CD4-positive, alpha-beta memory T cell (primary cell): Measurements from ENCODE around the gene AKT1. TPM values are rescaled to one million over a fixed set of nuclear protein-coding genes. Genes with fewer than 3 reads are reported as not detected.

Experiments used
- CTCF ChIA-PET: fragments of 350-600 bp; sonication (Branson Sonifier 250); formaldehyde crosslinking; loops from one replicate; lab custom pipeline; 2021; ENCODE audit warnings: inconsistent platforms; ENCODE audit not compliant: partially characterized antibody; lab: Charles Lee
- POLR2A ChIA-PET: fragments of 350-600 bp; sonication (Branson Sonifier 250); formaldehyde crosslinking; loops from one replicate; lab custom pipeline; 2021; ENCODE audit not compliant: partially characterized antibody; lab: Charles Lee
- DNase-seq, 5 donors: peaks; one replicate each; pipeline versions ENCODE4 v3.0.0 to v3.0.0-alpha.2; 2020 to 2022; ENCODE audit warnings: mixed read lengths in 1 of 5
- H3K27ac ChIP-seq: one replicate; pipeline ENCODE4 v1.7.0; 2013; ENCODE audit warnings: low read depth, low read length
- H3K27me3 ChIP-seq: 2 replicates; pipeline ENCODE4 v1.7.0; 2013; ENCODE audit warnings: mild to moderate bottlenecking, low read length, moderate library complexity; ENCODE audit not compliant: insufficient read depth
- H3K36me3 ChIP-seq: 2 replicates; pipeline ENCODE4 v1.7.0; 2013; ENCODE audit warnings: mild to moderate bottlenecking, low read length, moderate library complexity; ENCODE audit not compliant: insufficient read depth
- H3K4me1 ChIP-seq: 2 replicates; pipeline ENCODE4 v1.7.0; 2013; ENCODE audit warnings: mild to moderate bottlenecking, low read length, moderate library complexity; ENCODE audit not compliant: insufficient read depth
- H3K4me3 ChIP-seq, 2 donors: one replicate each; pipeline ENCODE4 v1.7.0; 2013; ENCODE audit warnings: low read length in 2 of 2, mild to moderate bottlenecking in 1 of 2
- H3K9me3 ChIP-seq, 2 donors: one replicate each; pipeline ENCODE4 v1.7.0; 2013; ENCODE audit warnings: low read length in 2 of 2, control low read depth in 1 of 2; ENCODE audit not compliant: control insufficient read depth in 1 of 2
- H3K27ac Mint-ChIP-seq, 7 donors: one replicate each; pipeline ENCODE4 v1.8.0; 2020 to 2021; ENCODE audit warnings: mixed read lengths in 7 of 7, mild to moderate bottlenecking in 6 of 7, inconsistent platforms in 3 of 7, moderate library complexity in 3 of 7
- H3K27me3 Mint-ChIP-seq, 2 donors: one replicate each; pipeline ENCODE4 v1.8.0; 2020 to 2021; ENCODE audit warnings: mixed read lengths in 2 of 2
- H3K36me3 Mint-ChIP-seq, 2 donors: one replicate each; pipeline ENCODE4 v1.8.0; 2020 to 2021; ENCODE audit warnings: mixed read lengths in 2 of 2, inconsistent platforms in 1 of 2, mild to moderate bottlenecking in 1 of 2
- H3K4me1 Mint-ChIP-seq, 4 donors: one replicate each; pipeline ENCODE4 v1.8.0; 2020 to 2021; ENCODE audit warnings: mixed read lengths in 4 of 4, mild to moderate bottlenecking in 1 of 4
- H3K4me3 Mint-ChIP-seq, 8 donors: one replicate each; pipeline ENCODE4 v1.8.0; 2020 to 2021; ENCODE audit warnings: mixed read lengths in 8 of 8, mild to moderate bottlenecking in 7 of 8, moderate library complexity in 6 of 8, inconsistent platforms in 3 of 8
- H3K9me3 Mint-ChIP-seq, 8 donors: one replicate each; pipeline ENCODE4 v1.8.0; 2020 to 2021; ENCODE audit warnings: mixed read lengths in 8 of 8, mild to moderate bottlenecking in 5 of 8, inconsistent platforms in 3 of 8, moderate library complexity in 1 of 8
- intact Hi-C: fragments of 100-400 bp; cut with micrococcal nuclease; formaldehyde crosslinking; loops from one replicate; pipeline ENCODE4 v1.15.1; 2023
- polyA plus RNA-seq, 2 donors: library from polyadenylated mRNA; unstranded; fragments of 300-500 nt; fragmentation: Illumina TruSeq; gene quantifications; one replicate each; pipeline ENCODE4 v1.2.3, GENCODE V29; 2021
- total RNA-seq, 2 experiments: library from RNA; stranded (reverse); gene quantifications; one replicate each; pipeline ENCODE4 v1.2.3, GENCODE V29; 2021

AKT1 gene
- total and polyA plus RNA-seq, 4 experiments from 2014 or later, result 5.3 to 90.5 (median 56.1) TPM

DNA sequence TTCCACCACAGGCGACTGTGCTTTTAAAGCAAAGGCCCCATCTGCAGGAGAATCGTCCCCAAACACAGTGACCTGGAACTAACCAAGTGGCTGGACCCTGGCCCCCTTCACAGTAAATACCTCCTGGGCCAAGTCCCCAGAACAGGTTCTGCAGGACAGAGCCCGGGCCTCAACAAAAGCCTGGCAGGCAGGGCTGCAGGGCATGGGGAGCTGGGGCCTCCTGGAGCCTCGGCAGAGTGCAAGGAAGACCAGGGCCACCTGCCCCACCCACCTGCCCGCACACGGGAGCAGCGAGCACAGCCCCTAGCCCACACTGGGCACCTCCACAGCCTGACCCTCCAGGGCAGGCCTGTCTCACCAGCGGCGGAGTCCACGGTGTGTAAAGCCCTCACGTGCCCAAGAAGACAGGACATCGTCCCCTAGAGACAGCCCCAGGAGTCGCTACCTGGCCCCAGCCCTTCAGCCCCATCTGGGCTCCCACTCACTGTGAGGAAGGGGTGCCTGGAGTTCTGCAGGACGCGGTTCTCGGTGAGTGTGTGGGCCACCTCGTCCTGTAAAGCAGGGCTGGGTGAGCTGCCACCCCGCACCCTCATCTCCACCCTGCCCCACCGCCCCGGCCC lies 21.0 kb downstream of the AKT1 start:
- Mint-ChIP-seq H3K27me3 (no peaks in the 10 kb centered on the region), H3K27ac (peak overlapping the region in 1 of 7 donors; percentile 21), H3K36me3 (peaks cover 14 to 29% of the 10 kb centered on the region in 2 donors), H3K9me3 (no peaks in the 10 kb centered on the region), H3K4me3 (no peak overlapping the region), H3K4me1 (no peaks in the 10 kb centered on the region)
- ChIA-PET CTCF (interaction anchor here (1.4 kb wide), 1 partner anchor 11 kb away, joined by 3 read pairs; no protein-coding TSS in a partner anchor), POLR2A (interaction anchor here (1.5 kb wide), 1 partner anchor 51 kb away, joined by 5 read pairs; no protein-coding TSS in a partner anchor)
- Histone ChIP-seq H3K4me3 (no peak overlapping the region), H3K9me3 (no peaks in the 10 kb centered on the region), H3K36me3 (peaks cover 13% of the 10 kb centered on the region), H3K4me1 (no peaks in the 10 kb centered on the region), H3K27me3 (no peaks in the 10 kb centered on the region), H3K27ac (no peak overlapping the region)
- intact Hi-C loops, result no loop called here
- DNase-seq, result no peak

DNA sequence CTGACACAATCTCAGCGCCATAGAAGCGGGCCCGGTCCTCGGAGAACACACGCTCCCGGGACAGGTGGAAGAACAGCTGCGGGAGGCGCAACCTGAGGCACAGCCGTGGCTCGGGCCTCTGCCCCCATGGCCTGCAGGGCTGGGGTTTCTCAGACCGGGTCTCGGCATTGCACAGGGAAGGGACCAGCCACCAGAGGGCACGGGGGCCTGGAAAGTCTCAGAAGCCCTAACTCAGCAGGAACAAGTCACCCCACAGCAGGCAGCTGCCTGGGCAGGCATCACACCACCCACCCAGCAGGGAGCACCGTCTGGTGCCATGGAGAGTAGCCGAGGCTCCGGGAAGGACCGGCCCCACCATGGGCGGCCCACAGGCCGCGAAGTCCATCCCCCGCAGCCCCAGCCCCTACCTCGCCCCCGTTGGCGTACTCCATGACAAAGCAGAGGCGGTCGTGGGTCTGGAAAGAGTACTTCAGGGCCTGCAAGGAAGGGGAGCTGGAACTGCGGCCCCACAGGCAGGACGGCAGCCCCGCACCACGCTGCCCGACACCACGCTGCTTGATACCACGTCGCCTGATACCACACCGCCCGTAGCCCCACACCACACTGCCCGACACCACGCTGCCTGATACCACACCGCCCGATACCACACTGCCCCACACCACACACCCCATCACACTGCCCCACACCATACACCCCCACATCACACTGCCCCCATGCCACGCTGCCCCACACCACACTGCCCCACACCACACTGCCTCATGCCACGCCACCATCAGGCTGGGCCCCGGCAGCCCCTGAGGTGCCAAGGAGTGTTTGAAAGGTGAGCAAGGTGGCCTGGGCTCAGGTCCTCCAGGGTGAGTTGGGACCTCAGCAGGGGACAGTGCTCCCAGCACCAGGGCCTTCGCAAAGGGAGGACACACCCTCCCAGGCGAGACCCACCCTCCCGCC lies 21.8 kb downstream of the AKT1 start:
- no peaks in the 10 kb centered on the region for H3K9me3 ChIP-seq
- no peaks in the 10 kb centered on the region for H3K27me3 Mint-ChIP-seq
- no peak overlapping the region for H3K4me3 Mint-ChIP-seq
- DNase-seq, result no peak
- POLR2A ChIA-PET, result no interaction called here
- no peaks in the 10 kb centered on the region for H3K4me1 Mint-ChIP-seq
- no peaks in the 10 kb centered on the region for H3K27me3 ChIP-seq
- H3K36me3 ChIP-seq, result peaks cover 13% of the 10 kb centered on the region
- no peaks in the 10 kb centered on the region for H3K9me3 Mint-ChIP-seq
- CTCF ChIA-PET, result no interaction called here
- peaks cover 14 to 29% of the 10 kb centered on the region in 2 donors for H3K36me3 Mint-ChIP-seq
- no peaks in the 10 kb centered on the region for H3K4me1 ChIP-seq
- H3K27ac ChIP-seq, result no peak overlapping the region
- no peak overlapping the region for H3K27ac Mint-ChIP-seq
- no peak overlapping the region for H3K4me3 ChIP-seq
- intact Hi-C loops, result no loop called here

DNA sequence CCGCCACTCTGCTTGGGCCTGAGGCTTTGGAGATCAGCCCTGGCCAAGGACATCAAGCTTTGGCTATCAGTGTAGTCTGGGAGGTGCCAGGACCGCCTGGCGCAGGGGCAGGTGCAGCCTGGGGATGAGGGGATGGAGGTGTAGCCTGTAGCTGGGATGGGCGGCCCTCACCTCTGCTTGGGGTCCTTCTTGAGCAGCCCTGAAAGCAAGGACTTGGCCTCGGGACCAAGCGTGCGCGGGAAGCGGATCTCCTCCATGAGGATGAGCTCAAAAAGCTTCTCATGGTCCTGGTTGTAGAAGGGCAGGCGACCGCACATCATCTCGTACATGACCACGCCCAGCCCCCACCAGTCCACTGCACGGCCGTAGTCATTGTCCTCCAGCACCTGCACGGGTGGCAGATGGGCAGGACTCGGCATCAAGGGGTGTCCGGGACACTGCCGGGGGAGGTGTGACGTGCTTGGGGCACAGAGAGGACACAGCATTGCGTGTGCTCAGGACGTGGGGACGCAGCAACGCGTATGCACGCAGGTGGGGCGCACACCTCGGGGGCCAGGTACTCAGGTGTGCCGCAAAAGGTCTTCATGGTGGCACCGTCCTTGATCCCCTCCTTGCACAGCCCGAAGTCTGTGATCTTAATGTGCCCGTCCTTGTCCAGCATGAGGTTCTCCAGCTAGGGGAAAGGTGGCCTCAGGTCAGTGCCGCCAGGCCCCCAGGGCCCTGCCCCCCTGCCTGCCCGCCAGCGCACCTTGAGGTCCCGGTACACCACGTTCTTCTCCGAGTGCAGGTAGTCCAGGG lies 22.6 kb downstream of the AKT1 start:
- no peak overlapping the region for H3K4me3 ChIP-seq
- H3K4me3 Mint-ChIP-seq, result no peak overlapping the region
- DNase-seq, result no peak
- H3K27me3 ChIP-seq, result no peaks in the 10 kb centered on the region
- no peaks in the 10 kb centered on the region for H3K9me3 Mint-ChIP-seq
- peaks cover 14 to 29% of the 10 kb centered on the region in 2 donors for H3K36me3 Mint-ChIP-seq
- POLR2A ChIA-PET, result no interaction called here
- CTCF ChIA-PET, result interaction anchor here (0.6 to 10.5 kb wide), 2 partner anchors 54 to 272 kb away, joined by 3 to 144 read pairs; no protein-coding TSS in a partner anchor
- no peak overlapping the region for H3K27ac ChIP-seq
- no peaks in the 10 kb centered on the region for H3K9me3 ChIP-seq
- peaks cover 0 to 4% (median under 1%) of the 10 kb centered on the region in 4 donors for H3K4me1 Mint-ChIP-seq
- intact Hi-C loops, result no loop called here
- H3K4me1 ChIP-seq, result peaks cover 3% of the 10 kb centered on the region
- no peak overlapping the region for H3K27ac Mint-ChIP-seq
- H3K36me3 ChIP-seq, result peaks cover 13% of the 10 kb centered on the region
- no peaks in the 10 kb centered on the region for H3K27me3 Mint-ChIP-seq

DNA sequence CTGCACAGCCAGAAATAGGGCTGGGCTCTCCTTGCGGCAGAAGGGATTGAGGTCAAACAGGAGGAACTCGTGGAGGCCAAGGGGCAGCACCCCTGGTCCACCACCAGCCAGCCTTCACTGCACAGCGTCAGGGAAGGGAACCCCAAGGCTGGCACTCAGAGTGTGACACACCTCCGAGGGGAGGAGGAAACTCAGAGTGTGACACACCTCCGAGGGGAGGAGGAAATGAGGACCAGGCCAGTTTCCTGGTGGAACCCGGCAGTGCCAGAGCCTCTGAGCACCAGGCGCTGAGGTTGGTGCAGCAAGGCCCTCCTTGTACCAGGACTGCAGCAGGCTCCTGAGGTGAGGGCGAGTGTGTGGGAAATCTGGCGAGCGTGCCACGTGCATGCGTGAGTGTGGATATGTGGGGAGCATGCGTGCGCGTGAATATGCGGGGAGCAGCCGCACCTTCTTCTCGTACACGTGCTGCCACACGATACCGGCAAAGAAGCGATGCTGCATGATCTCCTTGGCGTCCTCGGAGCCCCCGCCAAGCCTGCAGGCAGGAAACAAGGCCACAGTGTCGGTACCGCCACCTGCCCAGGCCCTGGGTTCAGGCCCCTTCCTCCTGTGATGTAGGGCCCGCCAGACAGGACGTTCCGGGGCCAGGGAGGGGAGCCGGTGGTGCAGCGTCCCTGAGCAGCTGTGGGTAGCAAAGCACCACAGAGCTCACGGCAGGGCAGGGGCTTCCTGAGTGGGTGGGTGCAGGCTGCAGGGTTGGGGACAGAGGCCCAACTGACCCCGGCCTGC lies 23.4 kb downstream of the AKT1 start:
- intact Hi-C loops, result no loop called here
- Mint-ChIP-seq H3K4me1 (peaks cover 0 to 4% (median under 1%) of the 10 kb centered on the region in 4 donors), H3K27ac (peak overlapping the region in 1 of 7 donors; percentile 12), H3K4me3 (no peak overlapping the region), H3K9me3 (no peaks in the 10 kb centered on the region), H3K27me3 (no peaks in the 10 kb centered on the region), H3K36me3 (peaks cover 14 to 27% of the 10 kb centered on the region in 2 donors)
- H3K9me3 ChIP-seq, result no peaks in the 10 kb centered on the region
- DNase-seq, result no peak
- H3K36me3 ChIP-seq, result peaks cover 13% of the 10 kb centered on the region
- CTCF ChIA-PET, result interaction anchor here (10.5 kb wide), 1 partner anchor 55 kb away, joined by 144 read pairs; no protein-coding TSS in a partner anchor
- H3K27ac ChIP-seq, result no peak overlapping the region
- H3K27me3 ChIP-seq, result no peaks in the 10 kb centered on the region
- POLR2A ChIA-PET, result no interaction called here
- no peak overlapping the region for H3K4me3 ChIP-seq
- H3K4me1 ChIP-seq, result peaks cover 3% of the 10 kb centered on the region

DNA sequence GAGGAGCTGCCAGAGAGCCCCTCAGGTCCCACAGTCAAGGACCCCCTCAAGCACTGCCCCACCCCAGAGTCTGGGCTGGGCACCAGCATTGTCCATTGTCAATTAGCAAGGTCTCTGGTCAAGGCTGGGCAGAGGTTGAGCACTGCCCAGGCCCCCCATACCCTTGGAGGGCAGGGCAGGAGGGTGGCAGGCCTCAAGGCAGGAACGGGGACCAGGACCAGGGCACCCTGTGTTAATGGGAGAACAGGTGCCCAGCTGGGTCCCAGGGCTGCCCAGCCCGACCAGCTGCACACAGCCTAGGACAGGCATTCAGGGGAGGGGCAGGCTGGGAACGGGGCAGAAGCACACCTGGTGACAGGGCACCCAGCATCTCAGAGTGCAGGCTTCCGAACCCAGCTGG lies 24.2 kb downstream of the AKT1 start:
- H3K27me3 Mint-ChIP-seq, result no peaks in the 10 kb centered on the region
- H3K4me1 Mint-ChIP-seq, result peaks cover 0 to 4% (median under 1%) of the 10 kb centered on the region in 4 donors
- H3K4me1 ChIP-seq, result peaks cover 3% of the 10 kb centered on the region
- no peaks in the 10 kb centered on the region for H3K9me3 Mint-ChIP-seq
- DNase-seq, result no peak
- H3K27me3 ChIP-seq, result no peaks in the 10 kb centered on the region
- no peak overlapping the region for H3K4me3 ChIP-seq
- ChIA-PET POLR2A (interaction anchor here (1.1 to 1.8 kb wide), 3 partner anchors 17 to 55 kb away, joined by 3 to 7 read pairs (median 3); no protein-coding TSS in a partner anchor), CTCF (interaction anchor here (10.5 kb wide), 1 partner anchor 56 kb away, joined by 144 read pairs; no protein-coding TSS in a partner anchor)
- no peaks in the 10 kb centered on the region for H3K9me3 ChIP-seq
- H3K36me3 ChIP-seq, result peaks cover 13% of the 10 kb centered on the region
- H3K27ac ChIP-seq, result no peak overlapping the region
- peak overlapping the region in 1 of 7 donors; percentile 60 for H3K27ac Mint-ChIP-seq
- H3K36me3 Mint-ChIP-seq, result peaks cover 14 to 22% of the 10 kb centered on the region in 2 donors
- intact Hi-C loops, result no loop called here
- H3K4me3 Mint-ChIP-seq, result no peak overlapping the region

DNA sequence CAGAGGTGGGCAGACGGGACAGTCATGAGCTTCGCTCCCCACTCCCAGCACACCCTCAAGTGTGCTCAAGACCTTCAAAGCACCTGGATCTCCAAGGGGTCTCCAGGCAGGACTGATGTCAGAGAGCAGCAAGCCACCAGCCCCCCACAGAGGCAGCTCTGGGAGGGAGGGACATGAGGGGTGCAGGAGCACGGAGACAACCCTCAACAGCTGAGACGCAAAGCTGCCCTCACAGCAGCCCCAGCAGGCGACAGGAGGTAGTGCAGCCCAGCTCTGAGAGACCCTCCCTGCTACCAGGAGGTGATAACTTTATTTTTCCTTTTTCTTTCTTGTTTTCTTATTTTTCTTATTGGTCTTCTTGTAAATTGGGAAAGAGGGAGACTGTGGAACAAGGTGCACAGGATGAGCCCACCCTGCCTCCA lies 24.7 kb downstream of the AKT1 start:
- H3K36me3 Mint-ChIP-seq, result peaks cover 14 to 19% of the 10 kb centered on the region in 2 donors
- no peak overlapping the region for H3K4me3 Mint-ChIP-seq
- no peaks in the 10 kb centered on the region for H3K9me3 Mint-ChIP-seq
- Histone ChIP-seq H3K36me3 (peaks cover 13% of the 10 kb centered on the region), H3K27ac (no peak overlapping the region), H3K4me3 (no peak overlapping the region), H3K4me1 (peaks cover 3% of the 10 kb centered on the region), H3K9me3 (no peaks in the 10 kb centered on the region), H3K27me3 (no peaks in the 10 kb centered on the region)
- H3K27me3 Mint-ChIP-seq, result no peaks in the 10 kb centered on the region
- H3K4me1 Mint-ChIP-seq, result peaks cover 0 to 4% (median under 1%) of the 10 kb centered on the region in 4 donors
- ChIA-PET POLR2A (interaction anchor here (1.1 to 1.8 kb wide), 3 partner anchors 16 to 55 kb away, joined by 3 to 7 read pairs (median 3); no protein-coding TSS in a partner anchor), CTCF (interaction anchor here (10.5 kb wide), 1 partner anchor 56 kb away, joined by 144 read pairs; no protein-coding TSS in a partner anchor)
- peak overlapping the region in 1 of 7 donors; percentile 60 for H3K27ac Mint-ChIP-seq
- intact Hi-C loops, result no loop called here
- DNase-seq, result no peak
